ENCODE measurements around the gene SIK2.

The SIK2 gene

DNA sequence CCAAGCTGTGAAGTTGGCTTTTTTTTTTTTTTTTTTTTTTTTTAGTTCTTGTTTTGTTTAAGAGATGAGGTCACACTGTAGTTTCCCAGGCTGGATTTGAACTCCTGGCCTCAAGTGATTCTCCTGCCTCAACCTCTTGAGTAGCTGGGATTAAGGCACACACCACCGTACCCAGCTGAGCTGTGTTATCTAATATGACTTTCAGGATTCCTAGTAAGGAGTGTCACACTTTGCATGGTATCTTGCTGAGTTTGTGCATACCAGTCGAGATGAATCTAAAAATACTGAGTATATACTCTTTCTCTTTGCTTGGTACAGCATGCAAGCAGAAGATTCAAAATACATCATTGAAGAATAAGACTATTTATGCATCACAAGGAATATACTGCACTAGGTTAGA lies 58.6 kb downstream of the SIK2 start:
- no peak for DNase-seq

DNA sequence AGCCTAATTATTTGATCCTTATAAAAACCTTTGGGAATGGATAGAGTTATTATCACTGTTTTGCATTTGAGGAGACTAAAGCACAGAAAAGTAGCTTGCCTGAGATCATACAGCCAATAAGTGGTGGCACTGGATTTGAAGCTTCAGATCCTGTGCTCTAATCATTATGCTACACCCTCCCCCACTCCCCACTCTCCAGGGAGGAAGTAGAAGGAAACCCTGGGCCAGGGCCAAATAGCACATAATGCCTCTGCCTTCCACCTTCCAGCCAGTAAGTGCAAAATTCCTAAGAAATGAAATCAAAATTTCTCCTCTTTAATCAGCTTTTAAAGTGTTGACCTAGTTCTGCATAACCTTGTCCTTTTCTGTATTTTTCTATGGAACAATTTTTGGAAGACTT lies 61.6 kb downstream of the SIK2 start:
- no peak for DNase-seq

DNA sequence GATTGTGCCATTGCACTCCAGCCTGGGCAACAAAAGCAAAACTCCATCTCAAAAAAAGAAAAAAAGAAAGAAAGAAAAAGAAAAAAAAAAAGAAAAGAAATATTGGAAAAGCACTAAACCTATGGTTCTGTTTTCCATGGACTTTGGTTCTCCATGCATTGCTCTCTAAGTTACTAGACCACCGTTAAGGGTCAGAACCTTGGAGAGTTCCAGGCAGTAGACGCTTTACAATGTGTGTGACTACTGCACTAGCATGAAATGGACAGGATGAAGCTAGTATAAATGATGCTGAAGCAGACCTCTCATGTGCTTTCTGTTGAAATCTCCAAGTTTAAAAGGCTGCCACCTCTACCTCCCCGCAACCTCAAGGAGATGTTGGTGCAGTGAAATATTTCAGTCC lies 63.5 kb downstream of the SIK2 start:
- no peak for DNase-seq

DNA sequence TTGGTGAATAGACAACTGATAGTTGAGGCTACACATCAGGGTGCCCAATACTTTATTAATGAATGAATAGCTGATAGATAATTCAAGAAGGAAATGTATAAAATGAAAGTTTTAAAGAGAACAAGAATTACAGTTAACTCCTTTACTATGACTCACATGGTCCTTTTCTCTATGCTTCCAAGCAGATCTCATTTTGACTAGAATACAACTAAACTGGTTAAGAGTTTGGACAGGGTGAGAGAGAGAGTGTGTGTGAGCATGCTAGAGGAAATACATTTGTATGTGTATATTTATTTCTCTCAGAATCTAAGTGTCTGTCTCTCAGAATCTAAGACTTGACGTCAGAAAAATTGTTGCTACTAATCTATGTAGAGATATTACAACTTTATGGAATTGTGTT lies 66.7 kb downstream of the SIK2 start:
- DNase-seq: no peak

DNA sequence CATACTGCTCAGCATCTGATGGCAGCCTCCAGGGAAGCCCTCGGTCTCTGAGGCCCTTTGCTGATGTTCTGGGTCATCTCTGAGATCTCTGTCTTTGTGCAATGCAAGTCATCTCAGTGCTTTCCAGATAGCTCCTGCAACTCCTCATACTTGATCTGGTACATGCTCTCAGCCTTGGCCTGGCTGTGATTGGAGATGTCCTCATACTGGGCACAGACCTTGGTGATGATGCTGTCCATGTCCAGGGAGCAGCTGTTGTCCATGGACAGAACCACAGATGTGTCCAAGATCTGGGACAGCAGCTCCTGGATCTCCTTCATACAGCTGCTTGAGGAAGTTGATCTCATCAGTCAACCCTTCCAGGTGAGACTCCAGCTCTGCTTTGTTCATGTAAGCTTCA lies 69.1 kb downstream of the SIK2 start:
- no peak for DNase-seq

DNA sequence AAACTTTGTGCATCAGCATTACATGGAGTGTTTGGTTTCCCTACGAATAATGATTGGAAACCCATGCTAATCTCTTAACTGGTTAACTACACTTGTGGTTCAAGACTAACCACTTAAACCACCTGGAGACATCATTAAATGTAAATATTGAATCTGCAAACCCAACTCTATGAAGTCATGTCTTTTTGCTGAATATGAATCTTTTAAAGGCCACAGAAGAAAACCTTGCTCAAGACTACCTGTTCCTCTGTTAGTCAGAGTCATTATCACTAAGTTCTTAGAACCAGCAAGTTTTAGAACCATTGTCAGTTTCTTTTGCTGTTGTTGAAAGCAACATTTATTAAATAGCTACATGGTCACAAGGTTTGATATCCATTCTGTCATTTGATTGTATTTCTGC lies 70.7 kb downstream of the SIK2 start:
- DNase-seq: no peak

DNA sequence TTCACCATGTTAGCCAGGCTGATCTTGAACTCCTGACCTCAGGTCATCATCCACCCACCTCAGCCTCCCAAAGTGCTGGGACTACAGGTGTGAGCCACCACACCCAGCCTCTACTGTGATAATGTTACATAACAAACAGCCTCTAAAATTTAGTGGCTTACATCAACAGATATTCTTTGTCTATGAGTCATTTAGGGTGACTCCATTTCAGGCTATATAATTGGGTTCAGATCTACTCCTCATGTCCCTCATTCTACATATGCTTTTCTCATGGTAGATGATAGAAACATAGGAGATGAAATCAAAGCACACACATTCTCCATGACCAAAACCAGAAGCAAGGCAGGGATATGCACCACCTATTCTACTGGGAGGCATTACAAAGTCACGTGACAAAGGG lies 72.7 kb downstream of the SIK2 start:
- no peak for DNase-seq

DNA sequence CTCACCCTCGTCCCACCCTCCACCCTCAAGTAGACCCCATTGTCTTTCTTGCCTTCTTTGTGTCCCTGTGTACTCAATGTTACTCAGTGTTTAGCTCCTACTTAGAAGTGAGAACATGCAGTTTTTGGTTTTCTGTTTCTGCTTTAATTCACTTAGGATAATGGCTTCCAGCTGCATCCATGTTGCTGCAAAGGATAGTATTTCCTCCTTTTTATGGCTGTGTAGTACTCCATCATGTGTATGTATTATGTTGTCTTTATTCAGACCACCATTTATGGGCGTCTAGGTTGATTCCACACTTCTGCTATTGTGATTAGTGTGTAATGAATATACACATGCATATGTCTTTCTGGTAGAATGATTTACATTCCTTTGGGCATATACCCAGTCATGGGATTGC lies 73.6 kb downstream of the SIK2 start:
- DNase-seq: no peak

DNA sequence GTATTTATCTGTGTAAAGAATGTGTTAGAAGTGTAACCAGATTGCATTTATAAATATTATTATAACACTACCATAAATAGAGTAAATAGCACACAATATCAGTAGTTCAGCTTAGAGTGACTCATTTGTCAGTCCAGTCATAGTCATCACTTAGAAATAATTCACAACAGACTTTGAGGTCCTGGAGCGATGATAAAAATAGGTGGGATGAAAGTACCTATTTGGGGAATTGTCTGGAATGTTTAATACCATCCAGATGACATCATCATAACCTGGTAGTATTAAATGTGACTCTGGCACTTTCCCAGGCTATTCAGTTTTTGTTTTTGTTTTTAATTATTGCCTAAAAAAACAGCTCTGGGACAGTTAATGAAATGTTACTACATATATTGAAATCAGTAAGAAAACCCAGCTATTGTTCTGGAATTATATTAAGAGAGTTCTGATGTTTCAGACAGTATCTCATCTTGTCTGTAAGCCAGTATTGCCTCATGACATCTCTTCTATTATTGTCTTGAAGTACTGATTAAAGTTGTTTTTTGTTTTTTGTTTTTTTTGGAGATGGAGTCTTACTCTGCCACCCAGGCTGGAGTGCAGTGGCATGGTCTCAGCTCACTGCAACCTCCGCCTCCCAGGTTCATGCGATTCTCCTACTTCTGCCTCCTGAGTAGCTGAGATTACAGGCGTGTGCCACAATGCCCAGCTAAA lies 74.8 kb downstream of the SIK2 start:
- no peak for DNase-seq

DNA sequence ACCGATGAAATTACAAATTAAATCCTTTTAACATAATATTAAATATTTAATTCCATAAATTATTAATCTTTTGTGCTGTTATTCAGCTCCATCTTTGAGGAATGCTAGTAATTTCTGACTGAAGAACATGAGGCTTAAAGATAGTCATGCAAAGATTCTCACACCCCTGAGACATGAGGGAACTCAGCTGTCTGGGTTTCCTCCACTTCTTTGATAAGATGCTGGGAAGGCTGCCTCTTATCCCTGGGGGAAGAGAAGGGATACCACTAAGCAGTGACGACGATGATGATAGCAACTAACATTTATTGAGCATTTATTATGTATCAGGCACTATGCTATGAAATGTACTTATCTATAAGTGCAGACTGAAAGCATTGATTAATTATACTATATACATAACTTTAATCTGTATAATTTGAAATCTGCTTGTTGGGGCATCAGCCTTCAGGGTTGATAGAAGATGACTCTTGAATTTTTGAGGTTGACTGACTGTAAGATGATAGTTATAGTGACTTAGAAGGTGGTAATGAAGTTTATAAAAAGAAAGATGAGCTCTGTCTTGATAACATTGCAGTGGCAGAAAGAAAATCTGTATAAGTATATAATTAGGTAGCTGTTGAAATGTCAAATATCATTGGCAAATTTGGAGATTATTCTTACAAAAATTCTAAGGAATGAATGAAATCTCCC lies 78.4 kb downstream of the SIK2 start:
- DNase-seq: no peak

DNA sequence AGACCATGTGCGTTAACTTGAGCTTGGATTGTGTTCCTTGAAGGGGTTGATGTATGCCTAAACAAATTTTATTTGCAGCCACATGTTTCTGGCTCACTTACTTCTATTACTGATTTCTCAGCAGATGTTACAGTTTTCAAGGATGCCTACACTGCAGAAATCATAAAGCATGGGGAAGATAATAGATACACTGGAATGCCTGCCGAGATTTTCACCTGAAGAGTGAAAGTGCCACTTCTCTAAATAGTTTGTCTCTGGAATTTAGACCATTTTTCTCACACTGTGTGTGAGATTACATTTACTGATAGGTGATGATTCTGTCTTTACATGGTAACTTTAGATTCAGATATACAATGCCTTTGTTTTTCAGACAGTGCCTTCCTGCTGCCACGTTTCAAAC lies 81.6 kb downstream of the SIK2 start:
- no peak for DNase-seq

DNA sequence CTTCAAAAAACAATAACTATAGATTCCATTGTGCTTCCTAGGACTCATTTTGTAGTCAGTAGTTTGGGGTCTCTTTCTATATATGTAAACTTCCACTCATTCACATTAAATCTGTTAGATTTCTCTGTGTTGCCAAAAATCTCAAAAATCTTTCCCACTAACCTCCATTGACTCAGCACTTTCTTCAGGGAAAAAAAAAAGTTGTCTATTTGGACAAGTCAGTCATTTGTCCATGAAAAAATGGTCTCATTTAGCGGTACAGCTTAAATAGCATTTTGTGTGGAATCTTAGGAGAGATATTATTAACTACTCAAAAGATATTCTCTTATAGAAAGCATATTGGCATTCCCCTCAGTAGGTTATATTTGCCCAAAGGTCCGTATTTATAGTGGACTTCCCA lies 82.0 kb downstream of the SIK2 start:
- DNase-seq: no peak

DNA sequence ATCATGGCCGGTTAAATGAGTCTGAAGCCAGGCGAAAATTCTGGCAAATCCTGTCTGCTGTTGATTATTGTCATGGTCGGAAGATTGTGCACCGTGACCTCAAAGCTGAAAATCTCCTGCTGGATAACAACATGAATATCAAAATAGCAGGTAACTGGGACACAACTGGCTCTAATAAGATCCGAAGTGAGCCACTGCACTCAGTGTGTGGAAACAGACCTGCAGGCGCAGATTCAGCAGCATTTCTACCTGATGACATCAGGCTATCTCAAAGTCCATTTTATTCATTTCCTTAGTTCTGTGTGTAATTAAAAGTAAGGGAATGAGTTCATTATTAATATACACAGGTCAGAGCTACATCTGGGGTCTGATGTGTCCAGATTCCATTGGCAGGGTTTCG lies 85.8 kb downstream of the SIK2 start:
- no peak for DNase-seq

DNA sequence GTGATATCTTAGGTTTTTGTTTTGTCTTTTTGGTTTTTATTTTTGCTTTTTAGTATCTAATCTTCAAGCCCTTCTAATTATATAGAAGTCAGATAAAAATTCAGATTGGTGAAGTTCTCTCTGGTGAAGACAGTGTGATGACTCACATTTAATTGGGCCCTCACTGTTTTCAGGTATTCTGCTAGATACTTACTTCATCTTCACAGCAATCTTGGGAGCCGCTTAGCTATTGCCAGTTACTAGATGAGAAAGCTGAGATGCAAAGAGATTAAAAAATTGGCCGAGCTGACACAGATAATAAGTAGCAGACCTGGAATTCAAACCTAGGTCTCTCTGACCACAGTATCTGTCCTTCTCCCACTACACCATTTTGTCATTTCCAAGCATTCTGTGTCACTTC lies 88.9 kb downstream of the SIK2 start:
- DNase-seq: no peak

DNA sequence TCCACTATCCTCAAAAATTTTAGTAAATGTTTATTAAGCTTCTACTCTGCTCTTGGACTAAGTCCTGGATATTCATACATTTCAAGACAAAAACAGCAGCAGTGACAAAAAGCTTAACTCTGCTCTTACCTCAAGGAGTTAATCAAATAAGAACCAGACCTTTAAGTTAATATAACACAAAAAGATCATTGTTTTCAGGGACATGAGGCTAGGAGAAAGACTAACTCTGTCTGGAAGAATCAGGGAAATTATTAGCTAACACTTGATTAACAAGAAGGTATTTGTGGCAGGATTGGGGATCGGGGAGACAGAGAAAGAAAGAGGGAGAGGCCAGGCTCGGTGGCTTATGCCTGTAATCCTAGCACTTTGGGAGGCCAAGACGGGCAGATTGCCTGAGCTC lies 89.5 kb downstream of the SIK2 start:
- DNase-seq: no peak

DNA sequence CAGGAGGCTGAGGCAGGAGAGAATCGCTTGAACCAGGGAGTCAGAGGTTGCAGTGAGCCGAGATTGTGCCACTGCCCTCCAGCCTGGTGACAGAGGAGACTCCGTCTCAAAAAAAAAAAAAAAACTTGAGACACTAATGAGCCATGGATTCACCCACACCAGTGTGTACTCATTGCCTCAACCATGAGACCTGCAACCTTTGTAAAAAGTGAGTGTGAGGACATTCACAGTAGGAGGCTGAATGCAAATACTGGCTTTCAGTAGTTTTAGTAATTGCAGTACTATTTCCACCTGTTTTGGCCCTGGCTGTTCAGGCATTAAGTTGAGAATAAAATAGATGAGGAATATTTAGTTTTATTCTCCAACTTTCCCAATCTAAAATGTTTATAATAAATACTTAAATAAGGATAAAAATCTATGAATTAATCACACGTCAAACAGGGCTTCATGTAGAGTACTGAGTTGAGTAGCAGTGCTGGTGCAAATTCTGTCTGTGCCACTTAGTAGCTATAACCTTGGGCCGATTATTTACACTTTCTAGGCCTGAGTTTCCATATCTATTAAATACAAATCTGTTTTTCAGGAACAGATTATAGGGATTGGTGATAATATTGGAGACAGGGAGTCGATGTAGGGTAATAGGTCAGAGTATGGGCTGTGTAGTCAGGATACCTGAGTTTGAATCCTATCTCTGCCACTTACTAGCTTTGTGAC lies 91.1 kb downstream of the SIK2 start:
- no peak for DNase-seq

DNA sequence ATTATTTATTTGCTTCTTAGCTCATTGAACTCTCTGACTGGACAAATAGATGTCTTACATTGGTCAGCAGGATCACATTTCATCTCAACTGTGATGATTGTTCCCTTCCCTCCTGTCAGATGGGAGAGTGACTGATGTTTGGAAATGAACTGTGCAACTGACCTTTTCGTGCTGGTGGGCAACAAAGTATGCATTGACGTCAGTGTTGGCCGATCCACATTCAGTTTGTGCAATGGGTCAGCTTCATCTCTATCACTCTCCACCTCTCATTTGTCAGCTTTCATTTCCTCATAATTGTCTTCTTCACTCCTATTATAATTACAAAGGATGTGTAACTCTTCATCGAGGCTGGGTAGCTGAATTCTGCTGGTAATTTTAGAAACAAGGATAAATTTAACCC lies 92.6 kb downstream of the SIK2 start:
- DNase-seq: peak; percentile 83 to 90

DNA sequence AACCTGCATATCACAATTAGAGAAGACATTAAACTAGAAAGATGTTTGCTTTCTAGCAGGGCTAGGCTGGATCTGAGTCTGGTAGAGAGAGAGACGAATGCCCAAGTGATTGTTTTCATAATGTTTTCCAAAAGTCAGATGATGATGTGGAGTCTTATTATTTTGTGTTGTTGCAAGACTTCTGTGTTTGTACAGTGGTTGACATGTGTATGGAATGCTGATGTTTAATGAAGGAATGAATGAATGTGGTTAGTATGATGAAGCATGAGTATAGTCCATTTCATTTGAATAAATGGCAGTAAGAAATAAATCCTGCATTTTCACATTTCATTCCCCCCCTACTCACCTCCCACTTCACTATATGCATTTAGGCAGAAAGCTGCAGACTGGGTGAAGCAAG lies 94.3 kb downstream of the SIK2 start:
- DNase-seq: no peak

DNA sequence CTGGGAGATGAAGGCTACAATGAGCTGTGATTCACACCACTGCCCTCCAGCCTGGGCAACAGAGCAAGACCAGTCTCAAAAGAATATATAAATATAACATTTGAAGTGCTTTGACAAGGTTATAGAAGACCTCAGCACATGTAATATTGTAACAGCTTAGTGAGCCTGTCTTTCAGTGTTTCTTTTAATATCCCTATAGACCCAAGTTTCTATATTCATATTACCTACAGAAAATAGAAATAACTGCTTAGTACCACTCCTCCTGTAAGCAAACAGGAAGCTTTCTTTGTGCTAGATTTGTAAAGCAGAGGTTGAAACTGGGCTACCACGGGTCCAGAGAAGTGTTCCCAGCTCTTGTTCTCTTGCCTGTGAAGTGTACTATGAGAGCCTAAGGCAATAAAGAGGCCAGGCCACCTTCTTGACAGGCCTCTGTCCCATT lies 95.7 kb downstream of the SIK2 start:
- DNase-seq: no peak

DNA sequence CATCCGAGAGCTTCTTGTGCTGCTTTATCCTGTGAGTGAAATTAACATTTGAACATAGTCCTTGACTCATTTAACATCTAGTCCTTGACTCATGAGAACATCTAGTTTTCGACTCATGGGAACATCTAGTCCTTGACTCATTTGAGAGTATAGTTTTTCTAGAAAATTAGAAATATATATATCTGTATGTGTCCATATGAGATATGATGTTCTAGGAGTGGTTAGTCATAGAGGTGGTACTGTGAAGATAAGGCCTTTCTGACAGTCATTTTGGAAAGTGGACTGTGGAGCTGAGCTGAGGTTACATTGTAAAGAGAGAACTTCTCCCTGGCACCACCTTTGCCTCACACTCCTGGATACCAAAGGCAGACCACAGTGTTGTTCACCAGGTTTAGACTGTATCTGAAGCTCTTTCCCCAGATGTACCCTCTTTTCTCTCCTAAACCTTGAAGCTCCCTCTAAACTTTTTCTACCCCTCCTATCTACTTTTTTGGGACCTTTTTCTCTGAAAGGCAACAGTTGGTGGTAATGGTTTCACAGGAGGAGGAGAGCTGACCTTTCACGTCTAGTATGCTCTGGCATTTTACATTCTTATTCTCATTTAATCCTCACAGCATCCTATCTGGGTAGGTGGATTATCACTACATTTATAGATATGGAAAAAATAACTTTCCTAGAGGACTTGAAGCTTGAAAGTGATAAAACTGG lies 96.8 kb downstream of the SIK2 start:
- no peak for DNase-seq

DNA sequence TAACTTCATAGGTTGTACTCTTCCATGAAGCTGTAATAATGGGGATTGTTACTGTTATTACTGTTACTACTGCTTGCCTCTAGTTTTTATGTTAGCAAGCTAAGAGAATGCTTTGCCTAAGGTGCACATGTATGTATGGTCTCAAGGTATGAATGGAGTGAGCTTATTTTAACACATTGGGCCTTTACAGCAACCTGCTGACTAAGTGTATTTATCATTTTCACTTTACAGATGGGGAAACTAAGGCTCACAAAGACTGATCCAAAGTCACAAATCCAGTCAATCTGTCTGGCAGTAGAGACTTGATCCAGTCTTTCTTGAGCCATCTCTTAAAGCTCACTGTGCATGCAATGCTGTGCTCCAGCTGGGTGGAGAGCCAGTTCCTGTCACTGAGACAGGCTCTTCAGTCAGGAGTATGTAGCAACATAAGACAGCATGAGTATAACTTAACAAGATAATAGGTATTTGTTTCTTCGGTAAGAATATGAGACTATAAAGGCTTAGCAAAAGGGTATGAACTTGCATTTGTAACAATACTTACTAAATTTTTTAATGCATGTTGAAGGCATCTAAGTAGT lies 97.4 kb downstream of the SIK2 start:
- DNase-seq: no peak

DNA sequence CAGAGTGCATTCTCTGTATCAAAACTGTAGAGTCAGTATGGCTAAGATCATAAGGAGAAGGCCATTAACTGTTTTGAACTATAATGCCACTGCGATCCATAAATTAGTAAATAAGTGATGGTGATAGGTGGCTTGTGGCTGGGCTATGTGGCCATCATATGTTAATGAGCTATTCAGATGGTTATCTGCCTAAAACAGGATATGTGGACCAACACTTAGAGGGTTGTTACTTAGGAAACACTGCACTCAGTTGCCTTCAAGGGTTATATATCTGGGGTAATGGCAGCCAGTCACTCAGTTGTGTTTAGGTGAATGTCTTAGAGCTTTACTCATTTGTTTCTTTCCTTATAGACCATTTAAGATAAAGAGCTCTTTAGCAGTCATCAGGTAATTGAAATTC lies 97.9 kb downstream of the SIK2 start:
- DNase-seq: no peak

DNA sequence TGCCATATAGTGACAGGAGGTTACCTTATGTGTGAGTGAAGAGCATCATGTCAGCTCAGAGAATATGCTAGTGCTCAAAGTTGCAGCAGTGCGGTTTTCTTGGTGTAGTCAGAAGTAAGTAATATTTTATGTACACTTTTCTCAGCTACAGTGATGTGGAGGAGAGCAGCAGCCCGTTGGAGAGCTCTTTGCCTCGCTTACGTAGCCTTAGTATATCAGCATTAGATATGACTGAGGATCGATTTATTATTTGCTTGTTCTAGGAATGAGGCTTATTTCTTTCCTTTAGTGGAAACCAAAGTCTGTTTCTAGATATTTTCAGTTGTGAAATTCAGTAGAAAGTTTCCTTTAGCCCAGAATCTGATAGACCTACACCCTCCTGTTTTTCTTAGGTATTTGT lies 100.4 kb downstream of the SIK2 start:
- no peak for DNase-seq
